ENCODE data around the gene TAOK3.
A peak's percentile ranks its signal among the peaks of the same experiment; 100 is the strongest.
"Not testable (repeated sequence)": the region's sequence is repeated elsewhere in the genome, so short reads cannot be mapped to it uniquely, and the experiment has no call there.

Gene TAOK3

DNA sequence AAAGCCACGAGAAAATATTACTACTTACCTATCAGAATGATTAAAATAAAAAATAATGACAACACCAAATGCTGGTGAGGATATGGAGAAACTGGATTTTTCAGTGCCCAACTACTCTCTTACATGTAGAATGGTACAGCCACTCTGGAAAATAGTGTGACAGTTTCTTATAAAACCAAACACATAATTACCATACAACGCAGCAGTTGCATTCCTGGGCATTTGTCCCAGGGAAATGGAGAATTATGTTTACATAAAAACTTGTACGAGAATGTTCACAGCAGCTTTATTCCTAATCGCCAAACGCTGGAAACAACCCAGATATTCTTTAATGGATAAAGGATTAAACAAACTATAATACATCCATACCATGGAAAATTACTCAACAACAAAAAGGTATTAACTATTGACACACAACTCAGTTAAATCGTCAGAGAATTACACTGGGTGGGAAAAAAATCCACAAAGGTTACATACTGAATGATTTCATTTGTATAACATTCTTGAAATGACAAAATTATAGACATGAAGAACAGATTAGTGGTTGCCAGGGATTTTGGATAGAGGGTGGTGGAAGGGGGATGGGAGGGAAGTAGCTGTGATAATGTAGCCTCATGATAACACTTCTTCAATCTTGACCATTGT lies 35.4 kb downstream of the TAOK3 start:
- DNase-seq (ENCODE audit: low spot score) = no peak

DNA sequence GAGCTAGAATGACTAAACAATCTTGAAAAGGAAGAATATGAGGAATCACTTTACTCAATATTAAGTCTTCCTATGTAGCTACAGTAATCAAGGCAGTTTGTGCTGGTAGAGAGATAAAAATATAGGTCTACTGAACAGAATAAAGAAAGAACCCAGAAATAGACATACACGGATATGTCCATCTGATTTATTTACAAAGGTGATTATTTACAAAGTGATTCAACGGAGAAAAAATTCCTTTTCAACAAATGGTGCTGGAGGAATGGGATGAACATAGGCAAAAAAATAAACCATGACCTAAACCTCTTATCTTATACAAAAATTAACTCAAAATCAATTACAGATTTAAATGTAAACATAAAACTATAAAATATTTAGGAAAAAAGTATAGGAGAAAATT lies 36.6 kb downstream of the TAOK3 start:
- DNase-seq (ENCODE audit: low spot score) = no peak

DNA sequence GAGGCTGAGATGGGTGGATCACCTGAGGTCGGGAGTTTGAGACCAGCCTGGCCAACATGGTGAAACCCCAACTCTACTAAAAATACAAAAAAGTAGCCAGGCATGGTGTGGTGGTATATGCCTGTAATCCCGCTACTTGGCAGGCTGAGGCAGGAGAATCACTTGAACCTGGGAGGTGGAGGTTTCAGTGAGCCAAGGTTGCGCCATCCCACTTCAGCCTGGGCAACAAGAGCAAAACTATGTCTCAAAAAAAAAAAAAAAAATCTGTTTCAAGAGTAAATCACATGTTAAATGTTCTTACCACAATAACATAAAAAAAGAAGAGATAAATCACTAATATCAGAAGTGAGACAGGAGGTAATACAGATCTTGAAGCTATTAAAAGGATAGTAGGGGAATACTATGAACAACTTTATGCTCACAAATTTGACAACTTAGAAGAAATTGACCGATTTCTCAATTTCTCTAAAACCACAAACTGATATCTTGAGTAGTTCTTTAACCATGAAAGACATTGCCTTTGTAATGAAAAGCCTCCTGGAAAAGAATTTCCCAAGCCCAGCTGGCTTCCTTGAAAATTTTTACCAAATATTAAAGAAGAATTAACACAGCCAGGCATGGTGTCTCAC lies 37.7 kb downstream of the TAOK3 start:
- DNase-seq (ENCODE audit: low spot score) = no peak

DNA sequence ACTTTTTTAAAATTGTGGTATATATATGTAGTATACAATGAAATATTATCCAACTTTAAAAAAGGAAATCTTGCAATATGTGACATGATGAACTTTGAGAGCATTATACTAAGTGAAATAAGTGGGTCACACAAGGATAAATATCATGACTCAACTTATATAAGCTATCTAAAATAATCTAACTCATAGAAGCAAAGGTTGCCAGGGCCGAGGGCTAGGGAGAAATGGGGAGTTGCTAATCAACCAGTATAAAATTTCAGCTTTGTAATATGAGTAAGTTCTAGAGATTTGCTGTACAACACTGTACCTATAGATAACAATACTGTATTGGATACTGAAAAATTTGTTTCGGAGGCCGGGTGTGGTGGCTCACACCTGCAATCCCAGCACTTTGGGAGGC lies 38.5 kb downstream of the TAOK3 start:
- no peak for DNase-seq (ENCODE audit: low spot score)

DNA sequence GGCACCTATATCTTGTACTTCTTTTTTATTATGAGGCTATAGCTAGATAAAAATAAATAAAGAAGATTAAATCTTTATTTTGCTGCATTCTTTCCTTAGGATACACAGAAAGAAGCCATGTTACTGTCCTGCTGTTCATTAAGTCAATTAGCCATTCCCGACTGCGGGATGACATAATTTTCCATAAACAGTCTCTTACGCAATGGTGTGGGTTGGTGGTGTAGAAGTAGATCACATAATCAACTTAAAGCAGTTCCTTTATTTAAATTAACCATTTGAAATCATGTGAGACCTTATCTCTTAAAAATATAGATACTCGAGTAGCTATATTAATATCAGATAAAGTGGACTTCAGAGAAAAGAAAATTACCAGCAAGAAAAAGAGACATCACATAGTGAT lies 40.2 kb downstream of the TAOK3 start:
- DNase-seq (ENCODE audit: low spot score) = peak; percentile 14

- DNase-seq (ENCODE audit: low spot score) = no peak
Observed at GRCh38 chr12:118330421-118331018, 42.2 kb downstream of the TAOK3 start.

GRCh38 chr12:118328486-118329330 lies 44.0 kb downstream of the TAOK3 start:
- no peak for DNase-seq (ENCODE audit: low spot score)

DNA sequence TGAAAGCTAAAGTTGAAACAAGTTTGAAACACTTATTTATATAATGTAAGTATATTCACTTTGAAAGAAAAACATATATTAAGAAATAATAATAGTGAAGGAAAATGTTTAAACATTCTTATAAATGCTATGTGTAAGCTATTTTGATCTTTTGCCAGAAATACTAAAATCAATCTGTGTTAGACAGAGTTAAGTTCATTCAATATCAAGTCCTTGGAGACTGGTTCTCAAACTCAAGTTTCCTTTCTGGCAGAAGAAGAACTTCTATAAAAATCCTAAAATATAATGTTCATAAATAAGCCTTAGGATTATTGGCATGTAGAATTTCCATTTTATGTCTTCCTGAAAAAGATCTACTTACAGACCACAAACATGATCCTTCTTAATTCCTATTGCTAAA lies 45.3 kb downstream of the TAOK3 start:
- DNase-seq (ENCODE audit: low spot score) = no peak

DNA sequence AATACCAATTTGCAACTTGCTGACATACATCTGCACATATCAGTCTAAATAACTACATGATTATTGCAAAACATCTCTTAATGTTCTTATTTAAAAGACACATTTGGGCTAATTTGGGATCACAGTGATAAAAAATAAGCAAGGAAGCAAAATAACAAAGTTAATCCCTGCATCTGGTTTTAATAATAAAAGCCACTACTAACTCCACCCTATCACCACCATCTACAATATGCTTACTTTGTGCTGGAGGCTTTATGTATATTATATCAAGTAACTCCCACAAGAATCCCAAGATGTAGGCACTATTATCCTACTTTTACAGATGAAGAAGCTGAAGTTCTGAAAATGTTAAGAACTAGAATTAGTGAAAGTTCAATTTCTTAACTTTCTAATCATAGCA lies 45.7 kb downstream of the TAOK3 start:
- DNase-seq (ENCODE audit: low spot score) = no peak

- no peak for DNase-seq (ENCODE audit: low spot score)
Observed at GRCh38 chr12:118325081-118325480, 47.6 kb downstream of the TAOK3 start.

DNA sequence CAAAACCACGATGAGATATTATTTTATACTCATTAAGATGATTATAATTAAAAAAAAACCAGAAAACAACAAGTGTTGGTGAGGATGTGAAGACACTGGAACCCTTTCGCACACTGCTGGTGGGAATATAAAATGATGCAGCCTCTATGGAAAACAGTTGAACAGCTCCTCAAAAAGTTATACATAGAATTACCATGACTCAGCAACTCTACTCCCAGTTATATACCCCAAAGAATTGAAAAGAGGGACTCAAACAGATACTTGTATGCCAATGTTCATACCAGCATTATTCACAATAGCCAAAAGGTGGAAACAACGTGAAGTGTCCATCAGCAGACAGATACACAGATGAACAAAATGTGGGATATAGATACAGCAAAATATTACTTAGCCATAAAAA lies 53.1 kb downstream of the TAOK3 start:
- no peak for DNase-seq (ENCODE audit: low spot score)

DNA sequence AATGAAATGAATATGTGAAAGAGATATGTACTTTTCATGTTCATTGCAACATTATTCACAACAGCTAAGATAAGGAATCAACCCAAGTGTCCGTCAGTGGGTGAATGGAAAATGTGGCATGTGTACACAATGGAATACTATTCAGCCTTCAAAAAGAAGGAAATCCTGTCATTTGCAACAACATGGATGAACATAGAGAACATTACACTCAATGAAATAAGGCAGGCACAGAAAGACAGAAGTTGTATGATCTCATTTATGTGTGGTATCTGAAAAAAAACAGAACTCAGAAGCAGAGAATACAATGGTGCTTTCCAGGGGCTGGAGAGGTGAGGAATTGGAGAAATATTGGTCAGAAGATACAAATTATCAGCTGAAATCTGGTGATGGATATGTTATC lies 54.0 kb downstream of the TAOK3 start:
- no peak for DNase-seq (ENCODE audit: low spot score)

- no peak for DNase-seq (ENCODE audit: low spot score)
Observed at GRCh38 chr12:118317729-118318128, 55.0 kb downstream of the TAOK3 start.

- DNase-seq (ENCODE audit: low spot score) = no peak
Observed at GRCh38 chr12:118315821-118316220, 56.9 kb downstream of the TAOK3 start.

DNA sequence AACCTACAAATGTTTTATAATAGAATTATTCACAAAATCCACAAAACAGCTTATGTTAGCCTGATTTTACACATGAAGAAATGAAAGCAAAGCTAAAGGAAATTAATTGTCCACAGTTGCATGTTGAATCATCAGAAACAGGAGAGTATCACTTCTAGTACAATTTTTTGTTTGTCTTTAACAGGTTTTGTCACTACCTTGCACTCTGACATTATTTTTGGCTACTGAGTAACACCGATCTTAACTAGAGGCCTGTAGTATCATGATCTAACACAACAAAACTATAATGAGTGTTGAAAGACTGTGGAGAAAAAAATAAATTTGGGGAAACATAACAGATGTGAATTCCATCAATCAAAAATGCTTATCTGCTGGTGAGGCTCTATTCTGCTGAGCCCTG lies 60.1 kb downstream of the TAOK3 start:
- DNase-seq (ENCODE audit: low spot score) = no peak

- no peak for DNase-seq (ENCODE audit: low spot score)
Observed at GRCh38 chr12:118311666-118312065, 61.0 kb downstream of the TAOK3 start.

DNA sequence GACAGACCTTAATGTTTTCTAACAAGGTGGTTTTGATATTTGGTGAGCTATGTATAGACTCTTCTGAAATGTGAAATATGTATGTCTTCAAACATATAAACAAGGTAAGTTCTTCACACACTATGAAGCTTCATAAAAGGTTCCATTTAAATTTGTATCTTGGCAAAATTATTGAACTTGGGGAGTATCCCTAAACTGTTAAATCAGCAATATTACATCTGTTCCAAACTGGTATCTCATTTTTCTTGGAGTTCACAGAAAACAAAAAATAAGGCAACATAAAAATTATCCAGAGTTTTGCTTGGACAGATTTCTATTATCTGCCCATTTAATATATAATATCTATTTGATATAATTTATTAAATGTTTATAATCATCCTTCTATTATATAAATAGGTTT lies 62.4 kb downstream of the TAOK3 start:
- DNase-seq (ENCODE audit: low spot score) = no peak

GRCh38 chr12:118308006-118308405 lies 64.7 kb downstream of the TAOK3 start:
- not testable (repeated sequence) for DNase-seq (ENCODE audit: low spot score)

GRCh38 chr12:118307069-118307954 lies 65.4 kb downstream of the TAOK3 start:
- DNase-seq (ENCODE audit: low spot score) = no peak

GRCh38 chr12:118304093-118304492 lies 68.6 kb downstream of the TAOK3 start:
- no peak for DNase-seq (ENCODE audit: low spot score)

- no peak for DNase-seq (ENCODE audit: low spot score)
Observed at GRCh38 chr12:118302053-118302452, 70.7 kb downstream of the TAOK3 start.

All from HuH-7.5 (cell line).